Measurements from ENCODE around the gene ADAT3.

Gene ADAT3

GRCh38 chr19:1944088-1944915 is 39.1 kb downstream of the ADAT3 start:
- no peak overlapping the region for H3K4me3 ChIP-seq (ENCODE audit: insufficient read depth, low read depth, low read length, poor library complexity, severe bottlenecking)
- H3K4me1 ChIP-seq (ENCODE audit: control insufficient read depth, insufficient read depth, low read length, poor library complexity, severe bottlenecking) = peaks cover 43% of the 10 kb centered on the region
- H3K27ac ChIP-seq (ENCODE audit: insufficient read depth, low read length, poor library complexity, severe bottlenecking) = peak overlapping the region; percentile 99
- H3K27me3 ChIP-seq (replicated peaks; ENCODE audit: control insufficient read depth, insufficient read depth, low read length, poor library complexity, severe bottlenecking) = no peaks in the 10 kb centered on the region
- H3K9me3 ChIP-seq (ENCODE audit: control insufficient read depth, low read length) = no peaks in the 10 kb centered on the region
- no peaks in the 10 kb centered on the region for H3K36me3 ChIP-seq (ENCODE audit: control insufficient read depth, insufficient read depth, low read length)
- no peak for DNase-seq

- H3K27ac ChIP-seq (ENCODE audit: insufficient read depth, low read length, poor library complexity, severe bottlenecking) = no peak overlapping the region
These were observed 39.8 kb downstream of the ADAT3 start for GRCh38 chr19:1944916-1945561.

GRCh38 chr19:1945899-1946298 is 40.7 kb downstream of the ADAT3 start:
- Histone ChIP-seq H3K4me1 (ENCODE audit: control insufficient read depth, insufficient read depth, low read length, poor library complexity, severe bottlenecking) (peaks cover 31% of the 10 kb centered on the region), H3K36me3 (ENCODE audit: control insufficient read depth, insufficient read depth, low read length) (no peaks in the 10 kb centered on the region)
- peak in 1 of 3 donors; percentile 17 for DNase-seq

More at GRCh38 chr19:1944916-1945561, 39.8 kb downstream of the ADAT3 start:
- no peak for DNase-seq
- H3K9me3 ChIP-seq (ENCODE audit: control insufficient read depth, low read length) = no peaks in the 10 kb centered on the region
- no peaks in the 10 kb centered on the region for H3K27me3 ChIP-seq (replicated peaks; ENCODE audit: control insufficient read depth, insufficient read depth, low read length, poor library complexity, severe bottlenecking)
- peaks cover 36% of the 10 kb centered on the region for H3K4me1 ChIP-seq (ENCODE audit: control insufficient read depth, insufficient read depth, low read length, poor library complexity, severe bottlenecking)
- H3K4me3 ChIP-seq (ENCODE audit: insufficient read depth, low read depth, low read length, poor library complexity, severe bottlenecking) = no peak overlapping the region
- H3K36me3 ChIP-seq (ENCODE audit: control insufficient read depth, insufficient read depth, low read length) = no peaks in the 10 kb centered on the region

GRCh38 chr19:1947651-1948209 is 42.5 kb downstream of the ADAT3 start:
- H3K27ac ChIP-seq (ENCODE audit: insufficient read depth, low read length, poor library complexity, severe bottlenecking) = no peak overlapping the region
- H3K9me3 ChIP-seq (ENCODE audit: control insufficient read depth, low read length) = no peaks in the 10 kb centered on the region
- H3K27me3 ChIP-seq (replicated peaks; ENCODE audit: control insufficient read depth, insufficient read depth, low read length, poor library complexity, severe bottlenecking) = no peaks in the 10 kb centered on the region
- no peak overlapping the region for H3K4me3 ChIP-seq (ENCODE audit: insufficient read depth, low read depth, low read length, poor library complexity, severe bottlenecking)
- H3K4me1 ChIP-seq (ENCODE audit: control insufficient read depth, insufficient read depth, low read length, poor library complexity, severe bottlenecking) = peaks cover 31% of the 10 kb centered on the region
- peaks cover 3% of the 10 kb centered on the region for H3K36me3 ChIP-seq (ENCODE audit: control insufficient read depth, insufficient read depth, low read length)
- no peak for DNase-seq

More at GRCh38 chr19:1945899-1946298, 40.7 kb downstream of the ADAT3 start:
- H3K9me3 ChIP-seq (ENCODE audit: control insufficient read depth, low read length) = no peaks in the 10 kb centered on the region
- no peak overlapping the region for H3K27ac ChIP-seq (ENCODE audit: insufficient read depth, low read length, poor library complexity, severe bottlenecking)
- no peak overlapping the region for H3K4me3 ChIP-seq (ENCODE audit: insufficient read depth, low read depth, low read length, poor library complexity, severe bottlenecking)
- no peaks in the 10 kb centered on the region for H3K27me3 ChIP-seq (replicated peaks; ENCODE audit: control insufficient read depth, insufficient read depth, low read length, poor library complexity, severe bottlenecking)

- H3K36me3 ChIP-seq (ENCODE audit: control insufficient read depth, insufficient read depth, low read length) = peaks cover 17% of the 10 kb centered on the region
- no peak for DNase-seq
- no peak overlapping the region for H3K27ac ChIP-seq (ENCODE audit: insufficient read depth, low read length, poor library complexity, severe bottlenecking)
- H3K9me3 ChIP-seq (ENCODE audit: control insufficient read depth, low read length) = no peaks in the 10 kb centered on the region
- H3K4me3 ChIP-seq (ENCODE audit: insufficient read depth, low read depth, low read length, poor library complexity, severe bottlenecking) = no peak overlapping the region
- H3K4me1 ChIP-seq (ENCODE audit: control insufficient read depth, insufficient read depth, low read length, poor library complexity, severe bottlenecking) = peaks cover 14% of the 10 kb centered on the region
- H3K27me3 ChIP-seq (replicated peaks; ENCODE audit: control insufficient read depth, insufficient read depth, low read length, poor library complexity, severe bottlenecking) = no peaks in the 10 kb centered on the region
These were observed 44.3 kb downstream of the ADAT3 start for GRCh38 chr19:1949304-1950101.

- H3K36me3 ChIP-seq (ENCODE audit: control insufficient read depth, insufficient read depth, low read length) = peaks cover 17% of the 10 kb centered on the region
These were observed 45.4 kb downstream of the ADAT3 start for GRCh38 chr19:1950640-1951039.

GRCh38 chr19:1952635-1953034 is 47.4 kb downstream of the ADAT3 start:
- no peak for DNase-seq
- Histone ChIP-seq H3K9me3 (ENCODE audit: control insufficient read depth, low read length) (no peaks in the 10 kb centered on the region), H3K36me3 (ENCODE audit: control insufficient read depth, insufficient read depth, low read length) (peaks cover 24% of the 10 kb centered on the region), H3K4me1 (ENCODE audit: control insufficient read depth, insufficient read depth, low read length, poor library complexity, severe bottlenecking) (peaks cover 9% of the 10 kb centered on the region), H3K4me3 (ENCODE audit: insufficient read depth, low read depth, low read length, poor library complexity, severe bottlenecking) (no peak overlapping the region), H3K27ac (ENCODE audit: insufficient read depth, low read length, poor library complexity, severe bottlenecking) (no peak overlapping the region), H3K27me3 (replicated peaks; ENCODE audit: control insufficient read depth, insufficient read depth, low read length, poor library complexity, severe bottlenecking) (no peaks in the 10 kb centered on the region)

More at GRCh38 chr19:1950640-1951039, 45.4 kb downstream of the ADAT3 start:
- no peak for DNase-seq
- Histone ChIP-seq H3K4me1 (ENCODE audit: control insufficient read depth, insufficient read depth, low read length, poor library complexity, severe bottlenecking) (peaks cover 10% of the 10 kb centered on the region), H3K4me3 (ENCODE audit: insufficient read depth, low read depth, low read length, poor library complexity, severe bottlenecking) (no peak overlapping the region), H3K9me3 (ENCODE audit: control insufficient read depth, low read length) (no peaks in the 10 kb centered on the region), H3K27me3 (replicated peaks; ENCODE audit: control insufficient read depth, insufficient read depth, low read length, poor library complexity, severe bottlenecking) (no peaks in the 10 kb centered on the region), H3K27ac (ENCODE audit: insufficient read depth, low read length, poor library complexity, severe bottlenecking) (no peak overlapping the region)

- no peak for DNase-seq
- Histone ChIP-seq H3K4me1 (ENCODE audit: control insufficient read depth, insufficient read depth, low read length, poor library complexity, severe bottlenecking) (peaks cover 9% of the 10 kb centered on the region), H3K27me3 (replicated peaks; ENCODE audit: control insufficient read depth, insufficient read depth, low read length, poor library complexity, severe bottlenecking) (no peaks in the 10 kb centered on the region), H3K36me3 (ENCODE audit: control insufficient read depth, insufficient read depth, low read length) (peaks cover 24% of the 10 kb centered on the region), H3K27ac (ENCODE audit: insufficient read depth, low read length, poor library complexity, severe bottlenecking) (no peak overlapping the region), H3K4me3 (ENCODE audit: insufficient read depth, low read depth, low read length, poor library complexity, severe bottlenecking) (no peak overlapping the region), H3K9me3 (ENCODE audit: control insufficient read depth, low read length) (no peaks in the 10 kb centered on the region)
These were observed 47.8 kb downstream of the ADAT3 start for GRCh38 chr19:1953037-1953436.

GRCh38 chr19:1953441-1954094 is 48.4 kb downstream of the ADAT3 start:
- H3K36me3 ChIP-seq (ENCODE audit: control insufficient read depth, insufficient read depth, low read length) = peaks cover 24% of the 10 kb centered on the region

More at GRCh38 chr19:1953441-1954094, 48.4 kb downstream of the ADAT3 start:
- H3K4me3 ChIP-seq (ENCODE audit: insufficient read depth, low read depth, low read length, poor library complexity, severe bottlenecking) = no peak overlapping the region
- no peaks in the 10 kb centered on the region for H3K27me3 ChIP-seq (replicated peaks; ENCODE audit: control insufficient read depth, insufficient read depth, low read length, poor library complexity, severe bottlenecking)
- no peaks in the 10 kb centered on the region for H3K9me3 ChIP-seq (ENCODE audit: control insufficient read depth, low read length)
- H3K27ac ChIP-seq (ENCODE audit: insufficient read depth, low read length, poor library complexity, severe bottlenecking) = no peak overlapping the region
- DNase-seq = no peak
- H3K4me1 ChIP-seq (ENCODE audit: control insufficient read depth, insufficient read depth, low read length, poor library complexity, severe bottlenecking) = peaks cover 9% of the 10 kb centered on the region
